ENCODE measurements around the gene FOXN3. TPM values are rescaled to one million over a fixed set of nuclear protein-coding genes. Genes with fewer than 3 reads are reported as not detected.

The FOXN3 gene
- polyA plus RNA-seq, 1 donor (not counting 4 experiments of a cell fraction or from before 2014, with no cell fraction given): 10.2 TPM

DNA sequence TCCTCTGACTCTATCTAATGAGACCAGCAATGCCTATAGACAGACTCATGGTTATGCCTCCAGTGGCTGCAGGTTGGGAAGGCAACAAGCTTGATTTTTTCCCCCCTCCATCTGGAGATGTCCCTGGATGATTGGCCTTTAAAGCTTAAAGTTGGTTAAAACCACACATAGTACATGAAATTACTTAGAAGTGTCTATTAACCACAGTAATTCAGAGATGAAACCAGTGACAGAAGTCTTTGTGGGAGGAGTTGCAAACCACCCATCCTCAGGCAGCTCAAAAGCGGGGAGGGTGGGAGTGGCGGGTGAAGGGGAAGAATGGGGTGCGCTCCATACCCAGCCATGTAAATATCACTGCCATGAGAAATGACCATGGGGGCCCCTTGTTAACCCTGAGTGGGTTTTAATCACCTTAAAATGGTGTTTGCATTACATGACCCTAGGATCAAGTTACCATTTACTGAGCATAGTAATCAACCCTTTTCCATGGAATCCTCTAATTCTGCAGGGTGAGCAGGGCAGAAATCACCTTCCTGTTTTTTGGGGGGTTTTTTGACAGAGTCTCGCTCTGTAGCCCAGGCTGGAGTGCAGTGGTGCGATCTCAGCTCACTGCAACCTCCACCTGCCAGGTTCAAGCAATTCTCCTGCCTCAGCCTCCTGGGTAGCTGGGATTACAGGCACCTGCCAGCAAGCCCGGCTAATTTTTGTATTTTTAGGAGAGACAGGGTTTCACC is 133.5 kb downstream of the FOXN3 start:
- H3K4me1 ChIP-seq (ENCODE audit: control insufficient read depth, extremely low read depth, insufficient read depth, low read length): no peaks in the 10 kb centered on the region
- no peak overlapping the region for H3K4me3 ChIP-seq (ENCODE audit: control insufficient read depth in 2 of 3, extremely low read depth in 1 of 3, insufficient read depth in 2 of 3, low read depth in 1 of 3, low read length in 3 of 3)
- no peaks in the 10 kb centered on the region for H3K27me3 ChIP-seq (ENCODE audit: control insufficient read depth, extremely low read depth, insufficient read depth, low read length)
- no peaks in the 10 kb centered on the region for H4K20me1 ChIP-seq (ENCODE audit: control insufficient read depth, extremely low read depth, insufficient read depth, low read length)
- no peaks in the 10 kb centered on the region for H3K9me3 ChIP-seq (ENCODE audit: control insufficient read depth, low read depth, low read length)
- DNase-seq (ENCODE audit: low read depth, low spot score) (no peak), FAIRE-seq (no peak)
- H3K9me1 ChIP-seq (ENCODE audit: control insufficient read depth, extremely low read depth, insufficient read depth, low read length): no peaks in the 10 kb centered on the region
- H3K79me2 ChIP-seq (ENCODE audit: control insufficient read depth, insufficient read depth, low read length): no peaks in the 10 kb centered on the region
- H2AFZ ChIP-seq (ENCODE audit: control insufficient read depth, low read length): no peak overlapping the region
- no peaks in the 10 kb centered on the region for H3K36me3 ChIP-seq (ENCODE audit: control insufficient read depth in 2 of 2, extremely low read depth in 1 of 2, insufficient read depth in 2 of 2, low read length in 2 of 2)
- dilution Hi-C loops (cut with MboI; ENCODE audit: extremely low pct_ligation_motif_present, low sequenced_read_pairs): no loop called here
- H3K9ac ChIP-seq (ENCODE audit: control insufficient read depth, extremely low read depth, insufficient read depth, low read length): no peak overlapping the region
- no peak overlapping the region for H3K4me2 ChIP-seq (ENCODE audit: control insufficient read depth, extremely low read depth, insufficient read depth, low read depth, low read length)
- no peak overlapping the region for H3K27ac ChIP-seq (ENCODE audit: control insufficient read depth, insufficient read depth, low read length)
- TF ChIP-seq, protein P1, sequence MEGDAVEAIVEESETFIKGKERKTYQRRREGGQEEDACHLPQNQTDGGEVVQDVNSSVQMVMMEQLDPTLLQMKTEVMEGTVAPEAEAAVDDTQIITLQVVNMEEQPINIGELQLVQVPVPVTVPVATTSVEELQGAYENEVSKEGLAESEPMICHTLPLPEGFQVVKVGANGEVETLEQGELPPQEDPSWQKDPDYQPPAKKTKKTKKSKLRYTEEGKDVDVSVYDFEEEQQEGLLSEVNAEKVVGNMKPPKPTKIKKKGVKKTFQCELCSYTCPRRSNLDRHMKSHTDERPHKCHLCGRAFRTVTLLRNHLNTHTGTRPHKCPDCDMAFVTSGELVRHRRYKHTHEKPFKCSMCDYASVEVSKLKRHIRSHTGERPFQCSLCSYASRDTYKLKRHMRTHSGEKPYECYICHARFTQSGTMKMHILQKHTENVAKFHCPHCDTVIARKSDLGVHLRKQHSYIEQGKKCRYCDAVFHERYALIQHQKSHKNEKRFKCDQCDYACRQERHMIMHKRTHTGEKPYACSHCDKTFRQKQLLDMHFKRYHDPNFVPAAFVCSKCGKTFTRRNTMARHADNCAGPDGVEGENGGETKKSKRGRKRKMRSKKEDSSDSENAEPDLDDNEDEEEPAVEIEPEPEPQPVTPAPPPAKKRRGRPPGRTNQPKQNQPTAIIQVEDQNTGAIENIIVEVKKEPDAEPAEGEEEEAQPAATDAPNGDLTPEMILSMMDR (optimal IDR thresholded peaks at IDR 0.05 in 1 of 3, IDR thresholded peaks at IDR 0.05 in 1 of 3, conservative IDR thresholded peaks at IDR 0.05 in 1 of 3; ENCODE audit: extremely low read depth in 1 of 3, insufficient read depth in 2 of 3, low read length in 3 of 3): no peak
- TF ChIP-seq EZH2 (IDR thresholded peaks at IDR 0.05; ENCODE audit: low read length): no peak

- Histone ChIP-seq H2AFZ (ENCODE audit: control insufficient read depth, low read length) (no peak overlapping the region), H3K4me2 (ENCODE audit: control insufficient read depth, extremely low read depth, insufficient read depth, low read depth, low read length) (no peak overlapping the region), H3K36me3 (ENCODE audit: control insufficient read depth in 2 of 2, extremely low read depth in 1 of 2, insufficient read depth in 2 of 2, low read length in 2 of 2) (no peaks in the 10 kb centered on the region), H3K27me3 (ENCODE audit: control insufficient read depth, extremely low read depth, insufficient read depth, low read length) (no peaks in the 10 kb centered on the region), H4K20me1 (ENCODE audit: control insufficient read depth, extremely low read depth, insufficient read depth, low read length) (no peaks in the 10 kb centered on the region), H3K4me1 (ENCODE audit: control insufficient read depth, extremely low read depth, insufficient read depth, low read length) (no peaks in the 10 kb centered on the region), H3K4me3 (ENCODE audit: control insufficient read depth in 2 of 3, extremely low read depth in 1 of 3, insufficient read depth in 2 of 3, low read depth in 1 of 3, low read length in 3 of 3) (no peak overlapping the region), H3K9me1 (ENCODE audit: control insufficient read depth, extremely low read depth, insufficient read depth, low read length) (no peaks in the 10 kb centered on the region), H3K27ac (ENCODE audit: control insufficient read depth, insufficient read depth, low read length) (no peak overlapping the region), H3K79me2 (ENCODE audit: control insufficient read depth, insufficient read depth, low read length) (no peaks in the 10 kb centered on the region), H3K9me3 (ENCODE audit: control insufficient read depth, low read depth, low read length) (no peaks in the 10 kb centered on the region), H3K9ac (ENCODE audit: control insufficient read depth, extremely low read depth, insufficient read depth, low read length) (no peak overlapping the region)
- no peak for TF ChIP-seq EZH2 (IDR thresholded peaks at IDR 0.05; ENCODE audit: low read length)
- TF ChIP-seq, protein P1 (optimal IDR thresholded peaks at IDR 0.05 in 1 of 3, IDR thresholded peaks at IDR 0.05 in 1 of 3, conservative IDR thresholded peaks at IDR 0.05 in 1 of 3; ENCODE audit: extremely low read depth in 1 of 3, insufficient read depth in 2 of 3, low read length in 3 of 3): no peak
- FAIRE-seq (no peak), DNase-seq (ENCODE audit: low read depth, low spot score) (no peak)
- dilution Hi-C loops (cut with MboI; ENCODE audit: extremely low pct_ligation_motif_present, low sequenced_read_pairs): no loop called here
These were observed 134.8 kb downstream of the FOXN3 start for GRCh38 chr14:89282191-89282590.
